ENCODE results near the gene TPRA1.

GRCh38 chr3:127622031-127622430, 31.5 kb upstream of the TPRA1 start:
- TF ChIP-seq CTCF (conservative IDR thresholded peaks at IDR 0.05; ENCODE audit: low read depth in 2 of 2) = no peak
- no peak for TF ChIP-seq EZH2 (IDR thresholded peaks at IDR 0.05; ENCODE audit: low read depth, unreplicated experiment)
- TF ChIP-seq POLR2AphosphoS5 (IDR thresholded peaks at IDR 0.05; ENCODE audit: low read depth) = no peak
- TF ChIP-seq, protein P1, sequence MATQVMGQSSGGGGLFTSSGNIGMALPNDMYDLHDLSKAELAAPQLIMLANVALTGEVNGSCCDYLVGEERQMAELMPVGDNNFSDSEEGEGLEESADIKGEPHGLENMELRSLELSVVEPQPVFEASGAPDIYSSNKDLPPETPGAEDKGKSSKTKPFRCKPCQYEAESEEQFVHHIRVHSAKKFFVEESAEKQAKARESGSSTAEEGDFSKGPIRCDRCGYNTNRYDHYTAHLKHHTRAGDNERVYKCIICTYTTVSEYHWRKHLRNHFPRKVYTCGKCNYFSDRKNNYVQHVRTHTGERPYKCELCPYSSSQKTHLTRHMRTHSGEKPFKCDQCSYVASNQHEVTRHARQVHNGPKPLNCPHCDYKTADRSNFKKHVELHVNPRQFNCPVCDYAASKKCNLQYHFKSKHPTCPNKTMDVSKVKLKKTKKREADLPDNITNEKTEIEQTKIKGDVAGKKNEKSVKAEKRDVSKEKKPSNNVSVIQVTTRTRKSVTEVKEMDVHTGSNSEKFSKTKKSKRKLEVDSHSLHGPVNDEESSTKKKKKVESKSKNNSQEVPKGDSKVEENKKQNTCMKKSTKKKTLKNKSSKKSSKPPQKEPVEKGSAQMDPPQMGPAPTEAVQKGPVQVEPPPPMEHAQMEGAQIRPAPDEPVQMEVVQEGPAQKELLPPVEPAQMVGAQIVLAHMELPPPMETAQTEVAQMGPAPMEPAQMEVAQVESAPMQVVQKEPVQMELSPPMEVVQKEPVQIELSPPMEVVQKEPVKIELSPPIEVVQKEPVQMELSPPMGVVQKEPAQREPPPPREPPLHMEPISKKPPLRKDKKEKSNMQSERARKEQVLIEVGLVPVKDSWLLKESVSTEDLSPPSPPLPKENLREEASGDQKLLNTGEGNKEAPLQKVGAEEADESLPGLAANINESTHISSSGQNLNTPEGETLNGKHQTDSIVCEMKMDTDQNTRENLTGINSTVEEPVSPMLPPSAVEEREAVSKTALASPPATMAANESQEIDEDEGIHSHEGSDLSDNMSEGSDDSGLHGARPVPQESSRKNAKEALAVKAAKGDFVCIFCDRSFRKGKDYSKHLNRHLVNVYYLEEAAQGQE (IDR thresholded peaks at IDR 0.05; ENCODE audit: unreplicated experiment) = no peak
- no peak for TF ChIP-seq NANOG (IDR thresholded peaks at IDR 0.05; ENCODE audit: borderline replicate concordance)
- no peak for TF ChIP-seq EZH2phosphoT487 (IDR thresholded peaks at IDR 0.05; ENCODE audit: unreplicated experiment)
- TF ChIP-seq, protein P2, sequence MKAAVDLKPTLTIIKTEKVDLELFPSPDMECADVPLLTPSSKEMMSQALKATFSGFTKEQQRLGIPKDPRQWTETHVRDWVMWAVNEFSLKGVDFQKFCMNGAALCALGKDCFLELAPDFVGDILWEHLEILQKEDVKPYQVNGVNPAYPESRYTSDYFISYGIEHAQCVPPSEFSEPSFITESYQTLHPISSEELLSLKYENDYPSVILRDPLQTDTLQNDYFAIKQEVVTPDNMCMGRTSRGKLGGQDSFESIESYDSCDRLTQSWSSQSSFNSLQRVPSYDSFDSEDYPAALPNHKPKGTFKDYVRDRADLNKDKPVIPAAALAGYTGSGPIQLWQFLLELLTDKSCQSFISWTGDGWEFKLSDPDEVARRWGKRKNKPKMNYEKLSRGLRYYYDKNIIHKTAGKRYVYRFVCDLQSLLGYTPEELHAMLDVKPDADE (IDR thresholded peaks at IDR 0.05) = no peak
- TF ChIP-seq CREB1 (CRISPR knock-in tag; IDR thresholded peaks at IDR 0.05; ENCODE audit: low read depth) = no peak
- no peak for TF ChIP-seq ZNF331 (CRISPR knock-in tag; IDR thresholded peaks at IDR 0.05; ENCODE audit: low read depth)
- TF ChIP-seq JUNB (IDR thresholded peaks at IDR 0.05; ENCODE audit: unreplicated experiment) = no peak
- TF ChIP-seq ZNF114 (CRISPR knock-in tag; IDR thresholded peaks at IDR 0.05) = no peak
- TF ChIP-seq STAT1 (IDR thresholded peaks at IDR 0.05; ENCODE audit: unreplicated experiment) = no peak
- TF ChIP-seq, protein P3, sequence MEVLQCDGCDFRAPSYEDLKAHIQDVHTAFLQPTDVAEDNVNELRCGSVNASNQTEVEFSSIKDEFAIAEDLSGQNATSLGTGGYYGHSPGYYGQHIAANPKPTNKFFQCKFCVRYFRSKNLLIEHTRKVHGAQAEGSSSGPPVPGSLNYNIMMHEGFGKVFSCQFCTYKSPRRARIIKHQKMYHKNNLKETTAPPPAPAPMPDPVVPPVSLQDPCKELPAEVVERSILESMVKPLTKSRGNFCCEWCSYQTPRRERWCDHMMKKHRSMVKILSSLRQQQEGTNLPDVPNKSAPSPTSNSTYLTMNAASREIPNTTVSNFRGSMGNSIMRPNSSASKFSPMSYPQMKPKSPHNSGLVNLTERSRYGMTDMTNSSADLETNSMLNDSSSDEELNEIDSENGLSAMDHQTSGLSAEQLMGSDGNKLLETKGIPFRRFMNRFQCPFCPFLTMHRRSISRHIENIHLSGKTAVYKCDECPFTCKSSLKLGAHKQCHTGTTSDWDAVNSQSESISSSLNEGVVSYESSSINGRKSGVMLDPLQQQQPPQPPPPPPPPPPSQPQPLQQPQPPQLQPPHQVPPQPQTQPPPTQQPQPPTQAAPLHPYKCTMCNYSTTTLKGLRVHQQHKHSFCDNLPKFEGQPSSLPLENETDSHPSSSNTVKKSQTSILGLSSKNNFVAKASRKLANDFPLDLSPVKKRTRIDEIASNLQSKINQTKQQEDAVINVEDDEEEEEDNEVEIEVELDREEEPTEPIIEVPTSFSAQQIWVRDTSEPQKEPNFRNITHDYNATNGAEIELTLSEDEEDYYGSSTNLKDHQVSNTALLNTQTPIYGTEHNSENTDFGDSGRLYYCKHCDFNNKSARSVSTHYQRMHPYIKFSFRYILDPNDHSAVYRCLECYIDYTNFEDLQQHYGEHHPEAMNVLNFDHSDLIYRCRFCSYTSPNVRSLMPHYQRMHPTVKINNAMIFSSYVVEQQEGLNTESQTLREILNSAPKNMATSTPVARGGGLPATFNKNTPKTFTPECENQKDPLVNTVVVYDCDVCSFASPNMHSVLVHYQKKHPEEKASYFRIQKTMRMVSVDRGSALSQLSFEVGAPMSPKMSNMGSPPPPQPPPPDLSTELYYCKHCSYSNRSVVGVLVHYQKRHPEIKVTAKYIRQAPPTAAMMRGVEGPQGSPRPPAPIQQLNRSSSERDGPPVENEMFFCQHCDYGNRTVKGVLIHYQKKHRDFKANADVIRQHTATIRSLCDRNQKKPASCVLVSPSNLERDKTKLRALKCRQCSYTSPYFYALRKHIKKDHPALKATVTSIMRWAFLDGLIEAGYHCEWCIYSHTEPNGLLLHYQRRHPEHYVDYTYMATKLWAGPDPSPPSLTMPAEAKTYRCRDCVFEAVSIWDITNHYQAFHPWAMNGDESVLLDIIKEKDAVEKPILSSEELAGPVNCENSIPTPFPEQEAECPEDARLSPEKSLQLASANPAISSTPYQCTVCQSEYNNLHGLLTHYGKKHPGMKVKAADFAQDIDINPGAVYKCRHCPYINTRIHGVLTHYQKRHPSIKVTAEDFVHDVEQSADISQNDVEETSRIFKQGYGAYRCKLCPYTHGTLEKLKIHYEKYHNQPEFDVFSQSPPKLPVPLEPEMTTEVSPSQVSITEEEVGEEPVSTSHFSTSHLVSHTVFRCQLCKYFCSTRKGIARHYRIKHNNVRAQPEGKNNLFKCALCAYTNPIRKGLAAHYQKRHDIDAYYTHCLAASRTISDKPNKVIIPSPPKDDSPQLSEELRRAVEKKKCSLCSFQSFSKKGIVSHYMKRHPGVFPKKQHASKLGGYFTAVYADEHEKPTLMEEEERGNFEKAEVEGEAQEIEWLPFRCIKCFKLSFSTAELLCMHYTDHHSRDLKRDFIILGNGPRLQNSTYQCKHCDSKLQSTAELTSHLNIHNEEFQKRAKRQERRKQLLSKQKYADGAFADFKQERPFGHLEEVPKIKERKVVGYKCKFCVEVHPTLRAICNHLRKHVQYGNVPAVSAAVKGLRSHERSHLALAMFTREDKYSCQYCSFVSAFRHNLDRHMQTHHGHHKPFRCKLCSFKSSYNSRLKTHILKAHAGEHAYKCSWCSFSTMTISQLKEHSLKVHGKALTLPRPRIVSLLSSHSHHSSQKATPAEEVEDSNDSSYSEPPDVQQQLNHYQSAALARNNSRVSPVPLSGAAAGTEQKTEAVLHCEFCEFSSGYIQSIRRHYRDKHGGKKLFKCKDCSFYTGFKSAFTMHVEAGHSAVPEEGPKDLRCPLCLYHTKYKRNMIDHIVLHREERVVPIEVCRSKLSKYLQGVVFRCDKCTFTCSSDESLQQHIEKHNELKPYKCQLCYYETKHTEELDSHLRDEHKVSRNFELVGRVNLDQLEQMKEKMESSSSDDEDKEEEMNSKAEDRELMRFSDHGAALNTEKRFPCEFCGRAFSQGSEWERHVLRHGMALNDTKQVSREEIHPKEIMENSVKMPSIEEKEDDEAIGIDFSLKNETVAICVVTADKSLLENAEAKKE (CRISPR knock-in tag; IDR thresholded peaks at IDR 0.05) = no peak
